ENCODE results near the gene CHSY3. TPM values are rescaled to one million over a fixed set of nuclear protein-coding genes. Genes with fewer than 3 reads are reported as not detected.

The CHSY3 gene
- total and polyA plus RNA-seq, 2 donors, result 0.59 to 1.0 TPM

GRCh38 chr5:129930221-129930620, 26.0 kb downstream of the CHSY3 start:
- H3K27ac ChIP-seq (ENCODE audit: low read depth in 1 of 2, low read length in 1 of 2), result no peak overlapping the region
- H3K4me1 ChIP-seq (ENCODE audit: control insufficient read depth in 2 of 2, insufficient read depth in 2 of 2, low read length in 2 of 2), result no peaks in the 10 kb centered on the region
- no peak for DNase-seq (ENCODE audit: low read depth in 6 of 9, low spot score in 9 of 9)
- H3K9me3 ChIP-seq (ENCODE audit: control insufficient read depth in 2 of 2, insufficient read depth in 1 of 2, low read length in 1 of 2), result no peaks in the 10 kb centered on the region
- WGBS, result 73% methylated on average over 4 of the region's 4 CpGs
- no peaks in the 10 kb centered on the region for H3K27me3 ChIP-seq (ENCODE audit: control insufficient read depth in 2 of 2, insufficient read depth in 1 of 2, low read length in 1 of 2)
- no peaks in the 10 kb centered on the region for H3K36me3 ChIP-seq (ENCODE audit: control insufficient read depth in 2 of 2, insufficient read depth in 2 of 2, low read length in 1 of 2)
- H3K4me3 ChIP-seq (ENCODE audit: low read length in 2 of 2), result no peak overlapping the region

- no peaks in the 10 kb centered on the region for H3K36me3 ChIP-seq (ENCODE audit: control insufficient read depth in 2 of 2, insufficient read depth in 2 of 2, low read length in 1 of 2)
- WGBS, result 91% methylated on average over 2 of the region's 2 CpGs
- DNase-seq (ENCODE audit: low read depth in 6 of 9, low spot score in 9 of 9), result no peak
- no peaks in the 10 kb centered on the region for H3K4me1 ChIP-seq (ENCODE audit: control insufficient read depth in 2 of 2, insufficient read depth in 2 of 2, low read length in 2 of 2)
- H3K9me3 ChIP-seq (ENCODE audit: control insufficient read depth in 2 of 2, insufficient read depth in 1 of 2, low read length in 1 of 2), result peaks cover 0 to 4% of the 10 kb centered on the region in 2 donors
- H3K27ac ChIP-seq (ENCODE audit: low read depth in 1 of 2, low read length in 1 of 2), result no peak overlapping the region
- no peak overlapping the region for H3K4me3 ChIP-seq (ENCODE audit: low read length in 2 of 2)
- no peaks in the 10 kb centered on the region for H3K27me3 ChIP-seq (ENCODE audit: control insufficient read depth in 2 of 2, insufficient read depth in 1 of 2, low read length in 1 of 2)
Measured at GRCh38 chr5:129935626-129936025, 31.4 kb downstream of the CHSY3 start.

GRCh38 chr5:129938077-129938476, 33.8 kb downstream of the CHSY3 start:
- no peak overlapping the region for H3K27ac ChIP-seq (ENCODE audit: low read depth in 1 of 2, low read length in 1 of 2)
- WGBS, result 88% methylated on average over 3 of the region's 3 CpGs

DNA sequence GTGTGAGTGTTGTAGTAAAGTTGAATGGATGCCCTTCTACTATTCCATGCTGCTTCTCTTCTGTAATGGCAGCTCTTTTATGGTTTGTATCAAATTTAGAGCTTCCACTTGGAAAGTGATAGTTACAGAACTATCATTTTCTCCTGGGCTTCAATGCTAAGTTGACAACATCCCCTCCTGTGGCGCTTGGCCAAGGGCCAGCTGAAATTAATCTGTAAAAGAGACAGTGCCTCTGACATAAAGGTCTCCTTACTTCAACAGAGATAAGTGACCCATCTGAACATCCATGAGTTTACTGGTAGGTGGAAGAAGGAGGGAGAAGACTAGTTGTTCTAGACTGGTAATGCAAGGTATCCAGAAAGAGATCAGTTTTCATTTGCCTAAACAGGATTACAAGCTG, 39.7 kb downstream of the CHSY3 start:
- no peaks in the 10 kb centered on the region for H3K27me3 ChIP-seq (ENCODE audit: control insufficient read depth in 2 of 2, insufficient read depth in 1 of 2, low read length in 1 of 2)
- no peak overlapping the region for H3K4me3 ChIP-seq (ENCODE audit: low read length in 2 of 2)
- no peaks in the 10 kb centered on the region for H3K4me1 ChIP-seq (ENCODE audit: control insufficient read depth in 2 of 2, insufficient read depth in 2 of 2, low read length in 2 of 2)
- H3K36me3 ChIP-seq (ENCODE audit: control insufficient read depth in 2 of 2, insufficient read depth in 2 of 2, low read length in 1 of 2), result no peaks in the 10 kb centered on the region
- no peaks in the 10 kb centered on the region for H3K9me3 ChIP-seq (ENCODE audit: control insufficient read depth in 2 of 2, insufficient read depth in 1 of 2, low read length in 1 of 2)
- 96% methylated on average over 1 of the region's 1 CpG for whole genome bisulfite sequencing
- DNase-seq (ENCODE audit: low read depth in 6 of 9, low spot score in 9 of 9), result no peak
- H3K27ac ChIP-seq (ENCODE audit: low read depth in 1 of 2, low read length in 1 of 2), result no peak overlapping the region

More at GRCh38 chr5:129938077-129938476, 33.8 kb downstream of the CHSY3 start:
- H3K4me3 ChIP-seq (ENCODE audit: low read length in 2 of 2), result no peak overlapping the region
- peaks cover 0 to 4% of the 10 kb centered on the region in 2 donors for H3K9me3 ChIP-seq (ENCODE audit: control insufficient read depth in 2 of 2, insufficient read depth in 1 of 2, low read length in 1 of 2)
- H3K4me1 ChIP-seq (ENCODE audit: control insufficient read depth in 2 of 2, insufficient read depth in 2 of 2, low read length in 2 of 2), result no peaks in the 10 kb centered on the region
- no peaks in the 10 kb centered on the region for H3K36me3 ChIP-seq (ENCODE audit: control insufficient read depth in 2 of 2, insufficient read depth in 2 of 2, low read length in 1 of 2)
- no peaks in the 10 kb centered on the region for H3K27me3 ChIP-seq (ENCODE audit: control insufficient read depth in 2 of 2, insufficient read depth in 1 of 2, low read length in 1 of 2)
- DNase-seq (ENCODE audit: low read depth in 6 of 9, low spot score in 9 of 9), result no peak

GRCh38 chr5:129945028-129945427, 40.8 kb downstream of the CHSY3 start:
- DNase-seq (ENCODE audit: low read depth in 6 of 9, low spot score in 9 of 9), result no peak

GRCh38 chr5:129945774-129946270, 41.6 kb downstream of the CHSY3 start:
- no peaks in the 10 kb centered on the region for H3K27me3 ChIP-seq (ENCODE audit: control insufficient read depth in 2 of 2, insufficient read depth in 1 of 2, low read length in 1 of 2)
- 93% methylated on average over 1 of the region's 1 CpG for WGBS
- H3K36me3 ChIP-seq (ENCODE audit: control insufficient read depth in 2 of 2, insufficient read depth in 2 of 2, low read length in 1 of 2), result no peaks in the 10 kb centered on the region
- H3K4me1 ChIP-seq (ENCODE audit: control insufficient read depth in 2 of 2, insufficient read depth in 2 of 2, low read length in 2 of 2), result no peaks in the 10 kb centered on the region
- H3K9me3 ChIP-seq (ENCODE audit: control insufficient read depth in 2 of 2, insufficient read depth in 1 of 2, low read length in 1 of 2), result no peaks in the 10 kb centered on the region
- H3K27ac ChIP-seq (ENCODE audit: low read depth in 1 of 2, low read length in 1 of 2), result no peak overlapping the region
- H3K4me3 ChIP-seq (ENCODE audit: low read length in 2 of 2), result no peak overlapping the region
- no peak for DNase-seq (ENCODE audit: low read depth in 6 of 9, low spot score in 9 of 9)

More at GRCh38 chr5:129945028-129945427, 40.8 kb downstream of the CHSY3 start:
- H3K36me3 ChIP-seq (ENCODE audit: control insufficient read depth in 2 of 2, insufficient read depth in 2 of 2, low read length in 1 of 2), result no peaks in the 10 kb centered on the region
- no peaks in the 10 kb centered on the region for H3K27me3 ChIP-seq (ENCODE audit: control insufficient read depth in 2 of 2, insufficient read depth in 1 of 2, low read length in 1 of 2)
- H3K9me3 ChIP-seq (ENCODE audit: control insufficient read depth in 2 of 2, insufficient read depth in 1 of 2, low read length in 1 of 2), result no peaks in the 10 kb centered on the region
- H3K4me1 ChIP-seq (ENCODE audit: control insufficient read depth in 2 of 2, insufficient read depth in 2 of 2, low read length in 2 of 2), result no peaks in the 10 kb centered on the region
- no peak overlapping the region for H3K4me3 ChIP-seq (ENCODE audit: low read length in 2 of 2)
- H3K27ac ChIP-seq (ENCODE audit: low read depth in 1 of 2, low read length in 1 of 2), result no peak overlapping the region

DNA sequence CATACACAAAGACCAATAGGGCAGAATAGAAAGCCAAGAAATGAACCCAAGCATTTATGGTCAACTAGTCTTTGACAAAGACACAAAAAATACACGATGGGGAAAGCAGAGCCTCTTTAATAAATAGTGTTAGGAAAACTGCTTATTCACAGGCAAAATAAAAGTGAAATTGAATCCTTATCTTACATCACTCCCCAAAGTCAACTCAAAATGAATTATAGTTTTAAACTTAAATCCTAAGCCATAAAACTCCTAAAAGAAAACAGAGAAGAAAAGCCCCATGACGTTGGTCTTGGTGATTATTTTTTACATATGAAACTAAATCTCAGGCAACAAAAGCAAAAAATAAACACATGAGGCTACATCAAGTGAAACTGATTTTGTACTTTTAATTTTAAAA, 46.8 kb downstream of the CHSY3 start:
- H3K27ac ChIP-seq (ENCODE audit: low read depth in 1 of 2, low read length in 1 of 2), result no peak overlapping the region
- H3K27me3 ChIP-seq (ENCODE audit: control insufficient read depth in 2 of 2, insufficient read depth in 1 of 2, low read length in 1 of 2), result no peaks in the 10 kb centered on the region
- no peak for DNase-seq (ENCODE audit: low read depth in 6 of 9, low spot score in 9 of 9)
- no peaks in the 10 kb centered on the region for H3K4me1 ChIP-seq (ENCODE audit: control insufficient read depth in 2 of 2, insufficient read depth in 2 of 2, low read length in 2 of 2)
- H3K36me3 ChIP-seq (ENCODE audit: control insufficient read depth in 2 of 2, insufficient read depth in 2 of 2, low read length in 1 of 2), result no peaks in the 10 kb centered on the region
- no peak overlapping the region for H3K4me3 ChIP-seq (ENCODE audit: low read length in 2 of 2)
- 30% methylated on average over 2 of the region's 2 CpGs for WGBS
- no peaks in the 10 kb centered on the region for H3K9me3 ChIP-seq (ENCODE audit: control insufficient read depth in 2 of 2, insufficient read depth in 1 of 2, low read length in 1 of 2)

DNA sequence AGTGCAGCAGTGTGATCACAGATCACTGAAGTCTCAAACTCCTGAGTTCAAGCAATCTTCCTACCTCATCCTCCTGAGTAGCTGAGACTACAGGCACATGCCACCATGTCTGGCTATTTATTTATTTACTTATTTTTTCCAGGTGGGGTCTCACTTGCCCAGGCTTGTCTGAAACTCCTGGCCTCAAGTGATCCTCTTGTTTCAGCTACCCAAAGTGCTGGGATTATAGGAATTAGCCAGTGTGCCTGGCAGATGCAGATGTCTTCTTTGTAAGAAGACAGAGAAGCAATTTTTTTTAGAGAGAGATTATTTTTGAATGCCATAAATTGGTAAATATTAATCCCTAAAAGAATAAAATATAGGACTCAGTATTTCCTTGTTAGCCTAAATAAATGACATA, 54.3 kb downstream of the CHSY3 start:
- no peak for DNase-seq (ENCODE audit: low read depth in 6 of 9, low spot score in 9 of 9)
- no peak overlapping the region for H3K4me3 ChIP-seq (ENCODE audit: low read length in 2 of 2)
- H3K27me3 ChIP-seq (ENCODE audit: control insufficient read depth in 2 of 2, insufficient read depth in 1 of 2, low read length in 1 of 2), result no peaks in the 10 kb centered on the region
- H3K27ac ChIP-seq (ENCODE audit: low read depth in 1 of 2, low read length in 1 of 2), result no peak overlapping the region
- H3K9me3 ChIP-seq (ENCODE audit: control insufficient read depth in 2 of 2, insufficient read depth in 1 of 2, low read length in 1 of 2), result no peaks in the 10 kb centered on the region
- no peaks in the 10 kb centered on the region for H3K36me3 ChIP-seq (ENCODE audit: control insufficient read depth in 2 of 2, insufficient read depth in 2 of 2, low read length in 1 of 2)
- no peaks in the 10 kb centered on the region for H3K4me1 ChIP-seq (ENCODE audit: control insufficient read depth in 2 of 2, insufficient read depth in 2 of 2, low read length in 2 of 2)

DNA sequence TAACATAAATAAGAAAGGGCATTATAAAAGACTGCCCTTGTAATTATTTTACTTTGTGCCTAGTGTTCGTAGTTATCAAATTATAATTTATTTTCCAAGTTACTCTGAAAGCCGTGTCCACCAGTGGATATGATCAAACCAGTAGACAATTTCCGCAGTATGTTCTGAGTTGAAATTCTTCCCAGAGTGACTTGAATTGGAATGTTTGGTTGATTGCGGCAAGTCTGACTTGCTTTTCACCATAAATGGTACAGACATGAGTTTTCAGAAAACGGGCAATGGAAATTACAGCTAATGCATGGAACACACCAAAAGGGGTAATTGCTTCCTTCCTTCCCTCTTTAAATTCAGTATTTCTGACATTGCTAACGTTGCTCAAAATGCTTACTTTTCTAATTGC, 56.6 kb downstream of the CHSY3 start:
- Histone ChIP-seq H3K4me1 (ENCODE audit: control insufficient read depth in 2 of 2, insufficient read depth in 2 of 2, low read length in 2 of 2) (no peaks in the 10 kb centered on the region), H3K9me3 (ENCODE audit: control insufficient read depth in 2 of 2, insufficient read depth in 1 of 2, low read length in 1 of 2) (no peaks in the 10 kb centered on the region), H3K36me3 (ENCODE audit: control insufficient read depth in 2 of 2, insufficient read depth in 2 of 2, low read length in 1 of 2) (no peaks in the 10 kb centered on the region), H3K4me3 (ENCODE audit: low read length in 2 of 2) (no peak overlapping the region), H3K27ac (ENCODE audit: low read depth in 1 of 2, low read length in 1 of 2) (no peak overlapping the region), H3K27me3 (ENCODE audit: control insufficient read depth in 2 of 2, insufficient read depth in 1 of 2, low read length in 1 of 2) (no peaks in the 10 kb centered on the region)
- no peak for DNase-seq (ENCODE audit: low read depth in 6 of 9, low spot score in 9 of 9)
- 78% methylated on average over 6 of the region's 6 CpGs for WGBS

- H3K27ac ChIP-seq (ENCODE audit: low read depth in 1 of 2, low read length in 1 of 2), result no peak overlapping the region
- no peak overlapping the region for H3K4me3 ChIP-seq (ENCODE audit: low read length in 2 of 2)
- H3K27me3 ChIP-seq (ENCODE audit: control insufficient read depth in 2 of 2, insufficient read depth in 1 of 2, low read length in 1 of 2), result no peaks in the 10 kb centered on the region
- no peaks in the 10 kb centered on the region for H3K9me3 ChIP-seq (ENCODE audit: control insufficient read depth in 2 of 2, insufficient read depth in 1 of 2, low read length in 1 of 2)
- DNase-seq (ENCODE audit: low read depth in 6 of 9, low spot score in 9 of 9), result no peak
- H3K36me3 ChIP-seq (ENCODE audit: control insufficient read depth in 2 of 2, insufficient read depth in 2 of 2, low read length in 1 of 2), result no peaks in the 10 kb centered on the region
- H3K4me1 ChIP-seq (ENCODE audit: control insufficient read depth in 2 of 2, insufficient read depth in 2 of 2, low read length in 2 of 2), result no peaks in the 10 kb centered on the region
- 81% methylated on average over 1 of the region's 1 CpG for WGBS
Measured at GRCh38 chr5:129962506-129962905, 58.2 kb downstream of the CHSY3 start.
